HepG2 (cell line): Measurements from ENCODE around the gene MX2. TPM values are rescaled to one million over a fixed set of nuclear protein-coding genes. Genes with fewer than 3 reads are reported as not detected.

Experiments used
- WIZ ChIP-seq: sonication (generic); formaldehyde crosslinking; IDR thresholded peaks from 2 replicates; pipeline ENCODE4 v1.5.1; 2020; ENCODE audit warnings: mild to moderate bottlenecking, missing genetic modification reagents
- ZC3H13 ChIP-seq: sonication (generic); formaldehyde crosslinking; IDR thresholded peaks from 2 replicates; pipeline ENCODE4 v1.8.1; 2023; ENCODE audit warnings: mild to moderate bottlenecking, missing genetic modification reagents, moderate library complexity
- ZNF253 ChIP-seq: sonication (generic); formaldehyde crosslinking; IDR thresholded peaks from 2 replicates; pipeline ENCODE4 v1.8.0; 2022; ENCODE audit warnings: mild to moderate bottlenecking, missing genetic modification reagents, borderline replicate concordance
- ZNF512B ChIP-seq: sonication (generic); formaldehyde crosslinking; IDR thresholded peaks from 2 replicates; pipeline ENCODE4 v1.5.1; 2020; ENCODE audit warnings: missing genetic modification reagents, mild to moderate bottlenecking, borderline replicate concordance
- ZNF709 ChIP-seq: sonication (generic); formaldehyde crosslinking; IDR thresholded peaks from 2 replicates; pipeline ENCODE4 v1.5.0; 2020; ENCODE audit warnings: mild to moderate bottlenecking, missing genetic modification reagents
- polyA plus RNA-seq, 8 experiments: library from polyadenylated mRNA; depleted of rRNA in 3 of 8; stranded (reverse) in 7 of 8; unstranded in 1 of 8; fragments of >200 nt; fragmentation: Illumina TruSeq in 4 of 8; extraction: Trizol in 4 of 8; gene quantifications; 2 replicates each; pipeline versions ENCODE4 v1.2.1 to v1.2.3, GENCODE V29; 2011 to 2016; ENCODE audit warnings: low read depth in 4 of 8, missing spikeins in 1 of 8, mixed read lengths in 1 of 8; ENCODE audit not compliant: insufficient read depth in 1 of 8
- total RNA-seq, 5 experiments: library from RNA; depleted of rRNA; stranded (reverse); fragments of >200 nt; fragmentation: Illumina TruSeq; extraction: Trizol; gene quantifications; 2 replicates each; pipeline ENCODE4 v1.2.3, GENCODE V29; 2016; ENCODE audit warnings: low read depth in 1 of 5
- TF ChIP-seq, protein P1 (sequence below): sonication (generic); formaldehyde crosslinking; IDR thresholded peaks from 2 replicates; pipeline ENCODE4 v1.4.0; 2020; ENCODE audit warnings: missing genetic modification reagents

MX2 gene
- total and polyA plus RNA-seq, 2 of the 13 experiments (the other 11 are each of a cell fraction or from before 2014, with no cell fraction given), result 24.0 to 35.7 TPM

GRCh38 chr21:41325138-41325912 lies 36.5 kb upstream of the MX2 start (continued):
- no peak for TF ChIP-seq ZNF512B (CRISPR knock-in tag)
- no peak for TF ChIP-seq WIZ (CRISPR knock-in tag)
- TF ChIP-seq ZC3H13 (CRISPR knock-in tag), result no peak
- TF ChIP-seq, protein P1, sequence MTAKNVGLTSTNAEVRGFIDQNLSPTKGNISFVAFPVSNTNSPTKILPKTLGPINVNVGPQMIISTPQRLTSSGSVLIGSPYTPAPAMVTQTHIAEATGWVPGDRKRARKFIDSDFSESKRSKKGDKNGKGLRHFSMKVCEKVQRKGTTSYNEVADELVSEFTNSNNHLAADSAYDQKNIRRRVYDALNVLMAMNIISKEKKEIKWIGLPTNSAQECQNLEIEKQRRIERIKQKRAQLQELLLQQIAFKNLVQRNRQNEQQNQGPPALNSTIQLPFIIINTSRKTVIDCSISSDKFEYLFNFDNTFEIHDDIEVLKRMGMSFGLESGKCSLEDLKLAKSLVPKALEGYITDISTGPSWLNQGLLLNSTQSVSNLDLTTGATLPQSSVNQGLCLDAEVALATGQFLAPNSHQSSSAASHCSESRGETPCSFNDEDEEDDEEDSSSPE, result no peak
- TF ChIP-seq ZNF253 (CRISPR knock-in tag), result no peak
- TF ChIP-seq ZNF709 (CRISPR knock-in tag), result no peak
